Astrocyte (in vitro differentiated cells and primary cell): ENCODE data around the gene FBXW7. TPM values are rescaled to one million over a fixed set of nuclear protein-coding genes. Genes with fewer than 3 reads are reported as not detected.
A peak's percentile ranks its signal among the peaks of the same experiment; 100 is the strongest.

Experiments used
- DNase-seq: peaks from one replicate; pipeline ENCODE4 v3.0.0-alpha.2; 2010; ENCODE audit warnings: low read depth
- FAIRE-seq: peaks from 2 replicates; lab custom pipeline; 2011; peaks lifted over from hg19 to GRCh38; lab: Jason Lieb, UNC
- H2AFZ ChIP-seq: 2 replicates; pipeline ENCODE4 v1.6.0; 2012; ENCODE audit warnings: low read depth, low read length, inconsistent platforms
- H3K27ac ChIP-seq: 2 replicates; pipeline ENCODE4 v1.5.1; 2011; ENCODE audit warnings: low read depth, low read length, inconsistent platforms
- H3K27me3 ChIP-seq: 2 replicates; pipeline ENCODE4 v1.6.0; 2011; ENCODE audit warnings: low read length, inconsistent platforms; ENCODE audit not compliant: insufficient read depth
- H3K36me3 ChIP-seq: 2 replicates; pipeline ENCODE4 v1.5.1; 2011; ENCODE audit warnings: low read length, inconsistent platforms; ENCODE audit not compliant: insufficient read depth
- H3K4me1 ChIP-seq: 2 replicates; pipeline ENCODE4 v1.5.1; 2011; ENCODE audit warnings: low read length, inconsistent platforms; ENCODE audit not compliant: insufficient read depth
- H3K4me2 ChIP-seq: 2 replicates; pipeline ENCODE4 v1.6.0; 2012; ENCODE audit warnings: low read length, inconsistent platforms
- H3K4me3 ChIP-seq: 2 replicates; pipeline ENCODE4 v1.5.1; 2011; ENCODE audit warnings: low read depth, mild to moderate bottlenecking, low read length, inconsistent platforms; ENCODE audit not compliant: insufficient read depth
- H3K79me2 ChIP-seq: 2 replicates; pipeline ENCODE4 v1.6.0; 2012; ENCODE audit warnings: mild to moderate bottlenecking, low read length, inconsistent platforms; ENCODE audit not compliant: insufficient read depth
- H3K9ac ChIP-seq: 2 replicates; pipeline ENCODE4 v1.6.0; 2012; ENCODE audit warnings: mild to moderate bottlenecking, low read length, inconsistent platforms
- H3K9me3 ChIP-seq: 2 replicates; pipeline ENCODE4 v1.5.1; 2012; ENCODE audit warnings: low read depth, mild to moderate bottlenecking, low read length, inconsistent platforms; ENCODE audit not compliant: insufficient read depth
- H4K20me1 ChIP-seq: 2 replicates; pipeline ENCODE4 v1.6.0; 2012; ENCODE audit warnings: low read length, inconsistent platforms; ENCODE audit not compliant: insufficient read depth
- H3K27ac Mint-ChIP-seq: one replicate; pipeline ENCODE4 v1.8.0; 2021; ENCODE audit warnings: mild to moderate bottlenecking, mixed read lengths; ENCODE audit not compliant: unreplicated experiment
- H3K27me3 Mint-ChIP-seq: one replicate; pipeline ENCODE4 v1.8.0; 2021; ENCODE audit warnings: low read depth, mixed read lengths; ENCODE audit not compliant: unreplicated experiment
- H3K36me3 Mint-ChIP-seq: one replicate; pipeline ENCODE4 v1.8.0; 2021; ENCODE audit warnings: low read depth, mixed read lengths; ENCODE audit not compliant: unreplicated experiment
- H3K4me1 Mint-ChIP-seq: one replicate; pipeline ENCODE4 v1.8.0; 2021; ENCODE audit warnings: low read depth, mixed read lengths; ENCODE audit not compliant: unreplicated experiment
- H3K4me3 Mint-ChIP-seq: one replicate; pipeline ENCODE4 v1.8.0; 2021; ENCODE audit warnings: mild to moderate bottlenecking, moderate library complexity, mixed read lengths; ENCODE audit not compliant: unreplicated experiment
- H3K9me3 Mint-ChIP-seq: one replicate; pipeline ENCODE4 v1.8.0; 2021; ENCODE audit warnings: mild to moderate bottlenecking, mixed read lengths; ENCODE audit not compliant: unreplicated experiment
- EZH2 ChIP-seq: IDR thresholded peaks from 2 replicates; pipeline ENCODE4 v1.6.1; 2012; ENCODE audit warnings: mild to moderate bottlenecking, low read length, inconsistent platforms; ENCODE audit not compliant: insufficient read depth
- total RNA-seq: library from RNA; stranded (reverse); gene quantifications from 2 replicates; pipeline ENCODE4 v1.2.1, GENCODE V29; 2021
- TF ChIP-seq, protein P1 (sequence below): IDR thresholded peaks from 2 replicates; pipeline ENCODE4 v1.5.1; 2011; ENCODE audit warnings: low read depth, mild to moderate bottlenecking, inconsistent platforms, low read length, moderate library complexity; ENCODE audit not compliant: insufficient read depth

FBXW7 gene
- total RNA-seq, 1 donor from 2014 or later: 34.7 TPM

DNA sequence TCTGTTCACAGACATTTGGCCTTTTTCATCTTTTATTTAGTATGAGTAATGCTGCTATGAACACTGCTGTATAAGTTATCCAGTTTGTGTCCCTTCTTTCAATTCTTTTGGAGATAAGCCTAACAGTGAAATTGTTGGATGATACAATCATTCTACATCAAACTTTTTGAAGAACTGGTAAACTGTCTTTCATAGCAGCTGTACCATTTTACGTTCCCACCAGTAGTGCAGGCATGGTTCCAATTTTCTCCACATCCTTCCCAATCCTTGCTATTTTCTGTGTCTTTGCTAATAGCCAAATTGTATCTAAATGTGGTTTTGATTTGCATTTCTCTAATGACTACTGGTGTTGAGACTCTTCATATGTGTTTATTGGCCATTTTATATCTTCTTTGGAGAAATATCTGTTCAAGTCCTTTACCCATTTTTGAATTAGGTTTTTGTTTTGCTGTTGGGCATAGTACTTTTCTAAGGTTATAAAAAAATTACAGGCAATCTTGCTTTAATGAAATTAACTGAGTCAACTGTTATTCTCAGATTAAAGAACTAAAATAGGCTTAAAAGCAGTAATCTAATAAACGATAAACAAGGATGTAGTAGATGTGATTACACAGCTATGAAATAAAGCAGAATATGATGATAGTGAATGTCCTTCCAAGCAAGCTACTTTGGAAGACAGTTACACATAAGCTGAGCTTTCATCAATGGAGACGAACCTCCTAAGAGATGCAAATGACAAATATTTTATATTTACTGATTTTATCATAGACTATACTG lies 57.2 kb downstream of the FBXW7 start:
- H3K4me3 ChIP-seq: no peak overlapping the region
- no peaks in the 10 kb centered on the region for H3K9me3 ChIP-seq
- peaks cover 3% of the 10 kb centered on the region for H3K4me1 ChIP-seq
- no peak overlapping the region for H2AFZ ChIP-seq
- no peak overlapping the region for H3K9ac ChIP-seq
- DNase-seq (peak; percentile 31), FAIRE-seq (no peak)
- Mint-ChIP-seq H3K4me1 (peaks cover 6% of the 10 kb centered on the region), H3K36me3 (peaks cover 3% of the 10 kb centered on the region), H3K4me3 (no peak overlapping the region), H3K27me3 (no peaks in the 10 kb centered on the region), H3K27ac (no peak overlapping the region), H3K9me3 (no peaks in the 10 kb centered on the region)
- H3K4me2 ChIP-seq: no peak overlapping the region
- H3K79me2 ChIP-seq: peaks cover 48% of the 10 kb centered on the region
- no peaks in the 10 kb centered on the region for H3K36me3 ChIP-seq
- peak overlapping the region; percentile 47 for H3K27ac ChIP-seq
- TF ChIP-seq, protein P1, sequence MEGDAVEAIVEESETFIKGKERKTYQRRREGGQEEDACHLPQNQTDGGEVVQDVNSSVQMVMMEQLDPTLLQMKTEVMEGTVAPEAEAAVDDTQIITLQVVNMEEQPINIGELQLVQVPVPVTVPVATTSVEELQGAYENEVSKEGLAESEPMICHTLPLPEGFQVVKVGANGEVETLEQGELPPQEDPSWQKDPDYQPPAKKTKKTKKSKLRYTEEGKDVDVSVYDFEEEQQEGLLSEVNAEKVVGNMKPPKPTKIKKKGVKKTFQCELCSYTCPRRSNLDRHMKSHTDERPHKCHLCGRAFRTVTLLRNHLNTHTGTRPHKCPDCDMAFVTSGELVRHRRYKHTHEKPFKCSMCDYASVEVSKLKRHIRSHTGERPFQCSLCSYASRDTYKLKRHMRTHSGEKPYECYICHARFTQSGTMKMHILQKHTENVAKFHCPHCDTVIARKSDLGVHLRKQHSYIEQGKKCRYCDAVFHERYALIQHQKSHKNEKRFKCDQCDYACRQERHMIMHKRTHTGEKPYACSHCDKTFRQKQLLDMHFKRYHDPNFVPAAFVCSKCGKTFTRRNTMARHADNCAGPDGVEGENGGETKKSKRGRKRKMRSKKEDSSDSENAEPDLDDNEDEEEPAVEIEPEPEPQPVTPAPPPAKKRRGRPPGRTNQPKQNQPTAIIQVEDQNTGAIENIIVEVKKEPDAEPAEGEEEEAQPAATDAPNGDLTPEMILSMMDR: no peak
- no peak for TF ChIP-seq EZH2
- H3K27me3 ChIP-seq: no peaks in the 10 kb centered on the region
- H4K20me1 ChIP-seq: peaks cover 22% of the 10 kb centered on the region

DNA sequence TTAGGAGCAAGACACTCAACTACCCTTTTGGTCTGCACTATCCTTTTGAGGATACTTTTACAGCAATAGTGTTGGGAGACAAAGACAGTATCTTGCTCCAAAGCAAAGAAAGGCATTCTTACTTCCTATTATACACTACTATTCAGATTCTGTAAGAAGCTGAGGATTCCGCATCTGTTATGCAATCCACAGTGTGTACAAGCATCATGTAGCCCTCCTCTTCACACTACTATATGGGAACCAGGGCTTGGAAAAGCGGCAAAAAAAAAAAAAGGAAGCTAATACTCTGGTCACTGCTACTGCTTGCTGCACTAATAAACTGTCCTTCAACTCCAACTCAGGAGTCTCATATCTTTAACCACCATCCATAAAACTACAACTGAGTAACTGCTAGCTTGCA lies 59.1 kb downstream of the FBXW7 start:
- no peak overlapping the region for H3K9ac ChIP-seq
- H3K4me2 ChIP-seq: no peak overlapping the region
- no peak overlapping the region for H3K27ac ChIP-seq
- TF ChIP-seq, protein P1: no peak
- no peak for TF ChIP-seq EZH2
- FAIRE-seq: no peak
- H3K9me3 Mint-ChIP-seq: no peaks in the 10 kb centered on the region
- H3K4me1 ChIP-seq: peaks cover 3% of the 10 kb centered on the region
- no peak for DNase-seq
- no peaks in the 10 kb centered on the region for H3K27me3 ChIP-seq
- H3K27ac Mint-ChIP-seq: no peak overlapping the region
- no peaks in the 10 kb centered on the region for H3K9me3 ChIP-seq
- peaks cover 22% of the 10 kb centered on the region for H4K20me1 ChIP-seq
- no peak overlapping the region for H2AFZ ChIP-seq
- peaks cover 2% of the 10 kb centered on the region for H3K36me3 Mint-ChIP-seq
- H3K4me1 Mint-ChIP-seq: peaks cover 6% of the 10 kb centered on the region
- no peaks in the 10 kb centered on the region for H3K36me3 ChIP-seq
- H3K79me2 ChIP-seq: peaks cover 52% of the 10 kb centered on the region
- no peaks in the 10 kb centered on the region for H3K27me3 Mint-ChIP-seq
- H3K4me3 Mint-ChIP-seq: no peak overlapping the region
- no peak overlapping the region for H3K4me3 ChIP-seq

DNA sequence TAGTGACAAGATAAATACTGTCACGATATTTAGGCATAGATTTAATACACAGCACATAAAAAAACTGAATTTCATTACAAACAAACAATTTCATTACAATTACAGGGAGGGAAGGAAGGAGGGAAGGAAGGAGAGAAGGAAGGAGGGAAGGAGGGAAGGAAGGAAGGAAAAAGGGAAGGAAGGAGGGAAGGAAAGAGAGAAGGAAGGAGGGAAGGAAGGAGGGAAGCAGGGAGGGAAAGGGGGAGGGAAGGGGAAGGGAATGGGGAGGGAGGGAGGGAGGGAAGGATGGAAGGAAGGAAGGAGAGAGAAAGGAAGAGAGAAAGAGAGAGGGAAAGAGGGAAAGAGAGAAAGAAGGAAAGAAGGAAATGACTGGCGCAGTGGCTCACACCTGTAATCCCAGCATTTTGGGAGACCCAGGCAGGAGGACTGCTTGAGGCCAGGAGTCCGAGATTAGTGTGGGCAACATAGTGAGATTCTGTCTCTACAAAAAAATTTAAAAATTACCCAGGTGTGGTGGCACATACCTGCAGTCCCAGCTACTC lies 64.6 kb downstream of the FBXW7 start:
- Mint-ChIP-seq H3K27me3 (no peaks in the 10 kb centered on the region), H3K9me3 (no peaks in the 10 kb centered on the region), H3K36me3 (peaks cover 2% of the 10 kb centered on the region), H3K4me3 (no peak overlapping the region), H3K4me1 (peaks cover 2% of the 10 kb centered on the region), H3K27ac (no peak overlapping the region)
- DNase-seq (no peak), FAIRE-seq (no peak)
- Histone ChIP-seq H3K4me1 (no peaks in the 10 kb centered on the region), H3K79me2 (peaks cover 62% of the 10 kb centered on the region), H3K4me2 (no peak overlapping the region), H3K27me3 (no peaks in the 10 kb centered on the region), H3K27ac (no peak overlapping the region), H3K9ac (no peak overlapping the region), H3K4me3 (no peak overlapping the region), H3K36me3 (no peaks in the 10 kb centered on the region), H3K9me3 (no peaks in the 10 kb centered on the region), H4K20me1 (peaks cover 23% of the 10 kb centered on the region), H2AFZ (no peak overlapping the region)
- TF ChIP-seq EZH2: no peak
- TF ChIP-seq, protein P1: no peak
